GM21529 (cell line): ENCODE results near the gene APEX1.
A peak's percentile ranks its signal among the peaks of the same experiment; 100 is the strongest.
"Not testable (repeated sequence)": the region's sequence is repeated elsewhere in the genome, so short reads cannot be mapped to it uniquely, and the experiment has no call there.

Experiments used
- ATAC-seq: cut with Tn5 transposase; IDR thresholded peaks from one replicate; pipeline ENCODE4 v1.9.1; 2021; ENCODE audit not compliant: unreplicated experiment

The APEX1 gene

GRCh38 chr14:20435582-20436362 is 19.3 kb upstream of the APEX1 start, which contains the start of gene KLHL33:
KLHL33 (minus strand) TSS chr14:20436166; CDS start chr14:20435811, 355 bp downstream.
- no peak for ATAC-seq

- ATAC-seq, result no peak
Observed at GRCh38 chr14:20436363-20436755, 18.7 kb upstream of the APEX1 start.

GRCh38 chr14:20438664-20439063 is 16.4 kb upstream of the APEX1 start:
- ATAC-seq, result no peak

- no peak for ATAC-seq
Observed at GRCh38 chr14:20440465-20440864, 14.6 kb upstream of the APEX1 start.

GRCh38 chr14:20440882-20441281 is 14.1 kb upstream of the APEX1 start:
- no peak for ATAC-seq

- no peak for ATAC-seq
Observed at GRCh38 chr14:20441461-20441860, 13.6 kb upstream of the APEX1 start.

GRCh38 chr14:20443650-20444049 is 11.4 kb upstream of the APEX1 start:
- not testable (repeated sequence) for ATAC-seq

- no peak for ATAC-seq
Observed at GRCh38 chr14:20446889-20447288, 8.1 kb upstream of the APEX1 start.

GRCh38 chr14:20452831-20453230 is 2.2 kb upstream of the APEX1 start:
- not testable (repeated sequence) for ATAC-seq

- ATAC-seq, result peak; percentile 40
Observed at GRCh38 chr14:20455355-20456300, 602 bp downstream of the APEX1 start.

- ATAC-seq, result no peak
Observed at GRCh38 chr14:20456971-20457370, 1.9 kb downstream of the APEX1 start.

- no peak for ATAC-seq
Observed at GRCh38 chr14:20458031-20458789, 3.2 kb downstream of the APEX1 start.

- peak; percentile 2 for ATAC-seq
Observed at GRCh38 chr14:20460458-20461224, 5.6 kb downstream of the APEX1 start.

- peak; percentile 94 for ATAC-seq
Observed at GRCh38 chr14:20461225-20462141, 6.5 kb downstream of the APEX1 start, which contains the start of gene PIP4P1. PIP4P1 (minus strand) TSS chr14:20461434; CDS start chr14:20461325, 109 bp downstream.

- no peak for ATAC-seq
Observed at GRCh38 chr14:20468764-20469241, 13.8 kb downstream of the APEX1 start.

- peak; percentile 95 for ATAC-seq
Observed at GRCh38 chr14:20469242-20469889, 14.3 kb downstream of the APEX1 start, which contains the start of gene PNP. PNP (plus strand) TSS chr14:20469406; CDS start chr14:20469525, 119 bp downstream.

GRCh38 chr14:20469890-20470602 is 15.0 kb downstream of the APEX1 start:
- peak; percentile 33 for ATAC-seq

- ATAC-seq, result no peak
Observed at GRCh38 chr14:20470603-20470901, 15.5 kb downstream of the APEX1 start.
